Iris pigment epithelial cell (primary cell): ENCODE data around the gene IFNA17.
"Not testable (repeated sequence)": the region's sequence is repeated elsewhere in the genome, so short reads cannot be mapped to it uniquely, and the experiment has no call there.

Experiments used
- DNase-seq: peaks from one replicate; pipeline ENCODE4 v3.0.0-alpha.2; 2011; ENCODE audit warnings: low read depth

IFNA17 gene

GRCh38 chr9:21210782-21211181 is 17.2 kb downstream of the IFNA17 start:
- DNase-seq, result not testable (repeated sequence)

GRCh38 chr9:21210311-21210710 is 17.7 kb downstream of the IFNA17 start:
- DNase-seq, result no peak

GRCh38 chr9:21207043-21207442 is 21.0 kb downstream of the IFNA17 start, which contains the start of gene IFNA10:
TSS of gene IFNA10 (minus strand) at chr9:21207143. CDS start at chr9:21207097, 46 bp downstream.
- DNase-seq, result not testable (repeated sequence)

DNA sequence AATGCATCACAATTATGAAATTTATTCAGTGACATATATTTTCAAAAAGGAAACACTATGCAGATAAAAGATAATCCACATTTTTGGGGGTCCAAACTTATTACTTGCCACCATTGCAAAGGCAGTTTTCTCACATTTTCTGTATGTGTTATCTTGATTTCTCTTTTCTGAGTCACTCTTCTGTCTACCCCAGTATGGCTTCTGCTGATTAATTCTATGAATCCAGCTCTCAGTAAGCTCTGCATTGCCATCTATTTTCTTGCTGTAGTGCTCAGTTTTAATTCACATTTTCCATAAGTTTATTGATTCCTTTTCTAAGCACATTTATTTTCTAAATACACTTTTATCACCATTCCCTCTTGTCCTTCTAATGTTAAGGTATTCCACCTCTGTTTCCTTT is 22.8 kb downstream of the IFNA17 start:
- DNase-seq, result no peak

DNA sequence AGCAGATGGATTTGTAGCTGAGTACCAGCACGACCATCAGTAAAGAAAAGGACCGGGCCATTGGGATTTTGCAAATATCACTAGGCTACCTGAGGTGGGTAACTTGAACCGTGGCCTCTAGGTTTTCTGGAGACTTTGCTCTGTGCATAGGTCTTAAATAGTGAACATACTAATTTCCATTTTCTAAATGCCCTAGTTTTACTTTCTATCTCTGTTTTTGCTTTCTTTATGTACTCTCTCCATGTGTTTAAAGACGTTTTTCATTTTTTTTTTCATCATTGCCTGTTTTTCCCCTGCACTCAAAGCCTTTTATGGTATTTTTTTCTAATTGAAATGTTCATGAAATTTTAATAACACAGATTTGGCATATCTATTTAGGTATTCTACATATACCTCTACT is 25.9 kb downstream of the IFNA17 start, which contains the start of gene IFNA7:
IFNA7 (minus strand) TSS at position 101 of the 400 bp plus-strand sequence; CDS start at position 61, 40 bp downstream.
- not testable (repeated sequence) for DNase-seq

DNA sequence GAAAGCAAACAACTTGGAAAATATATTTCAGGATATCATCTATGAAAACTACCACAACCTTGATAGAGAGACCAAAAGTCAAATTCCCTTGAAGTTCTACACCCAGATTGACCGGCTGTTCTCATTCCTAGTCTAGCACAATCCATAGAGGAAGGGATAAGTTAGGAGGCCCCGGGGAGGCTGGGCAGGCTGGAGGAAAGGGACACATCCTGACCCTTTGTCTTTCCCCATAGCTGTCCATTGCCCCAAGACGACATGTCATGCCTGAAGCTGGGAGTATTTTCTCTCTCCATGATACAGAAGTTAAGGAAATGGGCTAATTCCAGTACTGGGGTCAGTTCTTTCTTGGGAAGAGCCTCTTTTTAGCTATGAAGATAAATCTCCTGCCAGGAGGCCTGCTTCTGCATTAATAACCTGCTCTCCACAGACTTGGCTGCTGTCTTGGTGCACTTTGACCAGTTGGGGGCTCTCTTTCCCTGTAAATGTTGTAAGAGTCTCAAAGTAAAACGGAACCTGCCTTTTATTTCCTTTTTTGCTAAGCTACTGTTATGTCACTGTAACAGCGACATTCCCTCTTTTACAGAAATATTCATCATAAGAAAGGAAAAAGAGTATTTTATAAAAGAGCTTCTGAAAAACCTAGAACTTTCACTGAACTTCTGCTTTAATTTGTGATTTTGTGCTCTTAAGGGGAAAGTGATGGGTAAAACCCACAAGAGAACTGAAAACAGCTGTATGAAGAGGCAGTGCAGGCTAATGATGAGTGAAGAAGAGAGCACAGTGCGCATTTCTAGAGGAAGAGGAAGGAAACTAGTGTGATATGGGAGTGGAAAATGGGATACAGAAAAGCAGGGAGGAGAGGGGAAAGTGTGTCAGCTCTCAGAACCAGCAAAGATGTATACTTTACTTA is 32.9 kb downstream of the IFNA17 start:
- DNase-seq, result peak; percentile 9

DNA sequence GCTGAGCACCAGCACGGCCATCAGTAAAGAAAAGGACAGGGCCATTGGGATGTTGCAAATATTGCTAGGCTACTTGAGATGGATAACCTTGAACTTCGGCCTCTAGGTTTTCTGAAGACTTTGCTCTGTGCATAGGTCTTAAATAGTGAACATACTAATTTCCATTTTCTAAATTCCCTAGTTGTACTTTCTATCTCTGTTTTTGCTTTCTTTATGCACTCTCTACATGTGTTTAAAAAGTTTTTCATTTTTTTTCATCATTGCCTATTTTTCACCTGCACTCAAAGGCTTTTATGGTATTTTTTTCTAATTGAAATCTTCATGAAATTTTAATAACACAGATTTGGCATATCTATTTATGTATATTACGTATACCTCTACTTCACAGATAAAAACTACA is 40.5 kb downstream of the IFNA17 start, which contains the start of gene IFNA4:
IFNA4 (minus strand) TSS at position 101 of the 400 bp plus-strand sequence; CDS start at position 45, 56 bp downstream.
- not testable (repeated sequence) for DNase-seq

GRCh38 chr9:21182810-21183736 is 44.9 kb downstream of the IFNA17 start:
- DNase-seq, result peak; percentile 8
